ENCODE results near the gene MRLN.

GRCh38 chr10:59719374-59719773 is 33.9 kb downstream of the MRLN start:
- TF ChIP-seq POLR2AphosphoS5 (IDR thresholded peaks at IDR 0.05) (no peak), POLR2A (IDR thresholded peaks at IDR 0.05) (no peak), CTCF (IDR thresholded peaks at IDR 0.05) (no peak)

Measured in breast epithelium (tissue), 3 donors.